ENCODE measurements around the gene FH. TPM values are rescaled to one million over a fixed set of nuclear protein-coding genes. Genes with fewer than 3 reads are reported as not detected.
A peak's percentile ranks its signal among the peaks of the same experiment; 100 is the strongest.

FH gene
- total RNA-seq, 2 experiments from 2014 or later, result 95.2 to 95.6 TPM

DNA sequence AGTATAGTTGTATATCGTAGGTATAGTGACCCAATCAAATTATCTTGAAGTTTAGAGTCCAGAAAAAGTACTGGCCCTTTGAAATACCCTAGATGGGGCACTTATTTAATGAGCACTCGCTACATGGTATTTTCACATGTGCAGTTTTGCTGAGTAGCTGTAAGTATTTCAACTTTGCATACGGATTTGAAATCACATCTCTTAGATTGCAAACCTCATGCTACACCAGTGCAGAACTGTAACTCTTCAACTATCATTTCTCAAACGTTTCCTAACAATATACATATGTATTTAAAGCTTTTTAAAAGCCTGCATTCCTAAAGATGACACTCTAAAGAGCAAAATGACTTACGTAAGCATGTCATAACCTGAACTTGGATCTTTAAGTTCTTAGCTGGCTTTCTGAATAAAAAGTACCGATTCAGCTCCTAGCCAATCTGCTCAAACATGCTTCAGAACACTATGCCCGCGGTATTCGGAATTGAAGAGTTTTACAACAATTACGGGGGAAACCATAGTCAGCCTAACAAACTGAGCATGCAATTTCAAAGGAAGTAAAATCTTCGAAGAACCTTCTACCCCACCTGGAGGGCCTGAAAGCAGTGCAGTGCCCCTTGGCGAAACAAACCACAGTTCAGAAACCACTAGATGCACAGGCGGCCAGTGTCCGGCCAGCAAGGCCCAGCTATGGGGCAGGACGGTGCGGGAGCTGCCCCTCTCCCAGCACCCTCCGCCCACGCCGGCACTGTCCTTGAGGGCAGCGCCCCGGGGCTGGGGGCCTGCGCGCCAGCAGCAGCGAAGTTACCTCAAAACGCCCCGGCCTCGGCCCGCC is 863 bp downstream of the FH start:
- H3K27ac Mint-ChIP-seq, result peak overlapping the region; percentile 90
- POLR2A ChIA-PET, result interaction anchor here (0.8 to 2.4 kb wide), 4 partner anchors 10 to 330 kb away, joined by 3 to 6 read pairs (median 3); partner anchors contain the start of gene EXO1
- H3K27me3 Mint-ChIP-seq, result peaks cover 15% of the 10 kb centered on the region
- H3K9me3 Mint-ChIP-seq, result no peaks in the 10 kb centered on the region
- peaks cover 25% of the 10 kb centered on the region for H3K4me1 Mint-ChIP-seq (ENCODE audit: low read depth)
- TF ChIP-seq, protein P1, sequence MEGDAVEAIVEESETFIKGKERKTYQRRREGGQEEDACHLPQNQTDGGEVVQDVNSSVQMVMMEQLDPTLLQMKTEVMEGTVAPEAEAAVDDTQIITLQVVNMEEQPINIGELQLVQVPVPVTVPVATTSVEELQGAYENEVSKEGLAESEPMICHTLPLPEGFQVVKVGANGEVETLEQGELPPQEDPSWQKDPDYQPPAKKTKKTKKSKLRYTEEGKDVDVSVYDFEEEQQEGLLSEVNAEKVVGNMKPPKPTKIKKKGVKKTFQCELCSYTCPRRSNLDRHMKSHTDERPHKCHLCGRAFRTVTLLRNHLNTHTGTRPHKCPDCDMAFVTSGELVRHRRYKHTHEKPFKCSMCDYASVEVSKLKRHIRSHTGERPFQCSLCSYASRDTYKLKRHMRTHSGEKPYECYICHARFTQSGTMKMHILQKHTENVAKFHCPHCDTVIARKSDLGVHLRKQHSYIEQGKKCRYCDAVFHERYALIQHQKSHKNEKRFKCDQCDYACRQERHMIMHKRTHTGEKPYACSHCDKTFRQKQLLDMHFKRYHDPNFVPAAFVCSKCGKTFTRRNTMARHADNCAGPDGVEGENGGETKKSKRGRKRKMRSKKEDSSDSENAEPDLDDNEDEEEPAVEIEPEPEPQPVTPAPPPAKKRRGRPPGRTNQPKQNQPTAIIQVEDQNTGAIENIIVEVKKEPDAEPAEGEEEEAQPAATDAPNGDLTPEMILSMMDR (IDR thresholded peaks at IDR 0.05), result no peak
- no peak for ATAC-seq
- DNase-seq, result peak; percentile 41
- H3K36me3 Mint-ChIP-seq (ENCODE audit: low read depth), result peaks cover 21% of the 10 kb centered on the region
- H3K4me3 Mint-ChIP-seq, result peak overlapping the region; percentile 93
- intact Hi-C loops (cut with micrococcal nuclease), result no loop called here
- CTCF ChIA-PET, result interaction anchor here (0.7 to 2.3 kb wide), 4 partner anchors 10 to 316 kb away, joined by 3 to 10 read pairs (median 6); partner anchors contain the start of gene KMO

DNA sequence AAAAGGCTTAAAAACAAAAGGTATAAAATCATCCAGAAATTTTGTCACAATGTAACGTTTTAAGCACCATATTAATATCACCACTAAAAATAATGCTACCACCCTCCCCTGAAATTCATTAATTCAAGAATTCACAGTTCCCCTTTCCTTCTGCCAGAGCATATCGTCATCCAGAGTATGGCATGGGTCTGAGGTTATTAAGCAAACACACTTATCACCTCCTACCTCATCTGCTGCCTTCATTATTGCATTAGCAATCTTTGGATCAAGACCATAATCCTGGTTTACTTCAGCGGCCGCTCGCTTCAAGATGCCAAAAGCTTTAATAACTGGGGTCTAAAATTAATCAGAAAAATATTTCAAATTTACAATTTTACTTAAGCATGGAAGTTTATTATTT is 6.2 kb downstream of the FH start:
- H3K9me3 Mint-ChIP-seq, result no peaks in the 10 kb centered on the region
- H3K27me3 Mint-ChIP-seq, result no peaks in the 10 kb centered on the region
- peaks cover 25% of the 10 kb centered on the region for H3K4me1 Mint-ChIP-seq (ENCODE audit: low read depth)
- no peak overlapping the region for H3K4me3 Mint-ChIP-seq
- DNase-seq (no peak), ATAC-seq (no peak)
- H3K36me3 Mint-ChIP-seq (ENCODE audit: low read depth), result peaks cover 41% of the 10 kb centered on the region
- intact Hi-C loops (cut with micrococcal nuclease), result no loop called here
- CTCF ChIA-PET, result no interaction called here
- POLR2A ChIA-PET, result no interaction called here
- H3K27ac Mint-ChIP-seq, result no peak overlapping the region
- TF ChIP-seq, protein P1 (IDR thresholded peaks at IDR 0.05), result no peak

DNA sequence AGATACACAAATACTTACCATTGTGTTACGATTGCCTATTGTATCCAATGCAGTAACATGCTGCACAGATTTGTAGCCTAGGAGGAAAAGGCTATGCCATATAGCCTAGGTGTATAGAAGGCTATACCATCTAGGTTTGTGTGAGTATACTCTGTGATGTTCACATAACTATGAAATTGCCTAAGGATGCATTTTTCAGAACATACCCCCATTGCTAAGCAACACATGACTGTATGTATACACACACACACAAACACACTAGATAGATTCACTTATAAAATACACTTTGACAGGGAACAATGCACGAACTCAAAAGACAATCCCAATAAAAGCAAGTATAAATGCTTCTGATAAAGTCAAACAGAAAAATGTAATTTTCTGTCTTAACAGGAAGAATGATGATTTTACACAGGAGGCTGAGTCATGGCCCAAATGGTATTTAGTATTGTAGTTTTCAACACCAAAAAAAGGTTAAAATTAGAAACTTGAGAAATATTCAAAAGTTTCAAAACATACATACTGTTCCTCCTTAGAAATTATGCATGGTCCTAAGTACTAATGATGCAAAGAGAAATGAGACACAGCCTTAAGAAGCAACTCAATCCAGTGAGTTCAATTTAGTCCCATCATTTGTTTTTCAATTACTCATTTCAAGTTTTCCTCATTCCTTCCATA is 12.2 kb downstream of the FH start:
- TF ChIP-seq, protein P1 (IDR thresholded peaks at IDR 0.05), result no peak
- no peak for ATAC-seq
- CTCF ChIA-PET, result interaction anchor here (1.8 to 2.4 kb wide), 2 partner anchors 8 to 11 kb away, joined by 6 to 9 read pairs; no protein-coding TSS in a partner anchor
- no peaks in the 10 kb centered on the region for H3K27me3 Mint-ChIP-seq
- H3K36me3 Mint-ChIP-seq (ENCODE audit: low read depth), result peaks cover 50% of the 10 kb centered on the region
- POLR2A ChIA-PET, result no interaction called here
- no peaks in the 10 kb centered on the region for H3K9me3 Mint-ChIP-seq
- no peak overlapping the region for H3K27ac Mint-ChIP-seq
- peaks cover 8% of the 10 kb centered on the region for H3K4me1 Mint-ChIP-seq (ENCODE audit: low read depth)
- DNase-seq, result no peak
- intact Hi-C loops (cut with micrococcal nuclease), result no loop called here
- H3K4me3 Mint-ChIP-seq, result no peak overlapping the region

DNA sequence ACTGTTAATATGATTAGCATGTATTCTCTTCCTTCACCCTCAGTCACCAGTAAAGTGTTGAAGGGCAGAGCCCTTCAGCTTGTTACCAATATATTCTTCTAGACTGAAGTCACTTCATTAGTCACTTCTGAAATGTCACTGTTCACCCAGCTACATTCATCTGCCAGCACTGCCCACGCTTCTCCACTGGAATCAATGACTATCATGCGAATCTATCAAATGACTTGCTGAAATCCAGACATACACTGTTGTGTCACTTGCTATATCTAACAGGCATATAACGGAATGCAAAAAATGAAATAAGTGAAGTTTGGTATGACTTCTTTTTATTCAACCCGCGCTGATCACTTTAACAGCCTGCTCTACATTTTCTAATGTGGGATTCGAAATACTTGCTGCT is 16.1 kb downstream of the FH start:
- POLR2A ChIA-PET, result no interaction called here
- ATAC-seq (peak; percentile 55), DNase-seq (peak; percentile 30)
- H3K27me3 Mint-ChIP-seq, result no peaks in the 10 kb centered on the region
- CTCF ChIA-PET, result interaction anchor here (1.3 to 1.4 kb wide), 2 partner anchors 12 to 108 kb away, joined by 3 read pairs; no protein-coding TSS in a partner anchor
- intact Hi-C loops (cut with micrococcal nuclease), result no loop called here
- no peak overlapping the region for H3K27ac Mint-ChIP-seq
- peaks cover 10% of the 10 kb centered on the region for H3K4me1 Mint-ChIP-seq (ENCODE audit: low read depth)
- no peaks in the 10 kb centered on the region for H3K9me3 Mint-ChIP-seq
- TF ChIP-seq, protein P1 (IDR thresholded peaks at IDR 0.05), result no peak
- H3K36me3 Mint-ChIP-seq (ENCODE audit: low read depth), result peaks cover 47% of the 10 kb centered on the region
- no peak overlapping the region for H3K4me3 Mint-ChIP-seq
